Renal cortex interstitium (tissue), 11 donors: ENCODE data around the gene CHN2. TPM values are rescaled to one million over a fixed set of nuclear protein-coding genes. Genes with fewer than 3 reads are reported as not detected.
"Not testable (repeated sequence)": the region's sequence is repeated elsewhere in the genome, so short reads cannot be mapped to it uniquely, and the experiment has no call there.

Experiments
- DNase-seq, 11 donors: peaks; one replicate each; pipeline ENCODE4 v3.0.0-alpha.2; 2013; ENCODE audit warnings: low read depth in 9 of 11, low spot score in 4 of 11; ENCODE audit errors: extremely low read depth in 1 of 11
- polyA plus RNA-seq, 3 donors: library from polyadenylated mRNA; unstranded; fragments of 120-200 nt; gene quantifications; one replicate each; pipeline ENCODE4 v1.2.1, GENCODE V29; 2013; ENCODE audit not compliant: insufficient read length in 3 of 3

CHN2 gene
- polyA plus RNA-seq, 3 donors: 16.7 to 19.2 (median 18.1) TPM

- DNase-seq: no peak
These were observed 321.9 kb downstream of the CHN2 start for GRCh38 chr7:29516491-29516890.

DNA sequence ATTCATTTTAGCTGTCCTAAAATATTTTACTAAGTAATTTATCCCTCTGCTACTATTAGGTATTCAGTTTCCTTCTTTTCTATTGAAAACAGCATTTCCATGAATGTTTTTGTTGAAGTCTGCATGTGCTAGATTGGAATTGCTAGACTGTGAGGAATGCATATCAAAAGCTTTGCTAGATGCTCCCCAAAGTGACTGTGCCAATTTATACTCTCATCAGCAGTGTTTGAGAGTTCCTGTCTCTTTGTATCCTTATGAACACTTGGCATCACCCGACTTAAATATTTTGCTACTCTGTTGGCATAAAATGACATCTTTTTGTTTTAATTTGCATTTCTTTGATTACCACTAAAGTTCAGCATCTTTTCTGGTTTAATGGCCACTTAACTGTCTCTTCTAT, 324.0 kb downstream of the CHN2 start:
- no peak for DNase-seq

DNA sequence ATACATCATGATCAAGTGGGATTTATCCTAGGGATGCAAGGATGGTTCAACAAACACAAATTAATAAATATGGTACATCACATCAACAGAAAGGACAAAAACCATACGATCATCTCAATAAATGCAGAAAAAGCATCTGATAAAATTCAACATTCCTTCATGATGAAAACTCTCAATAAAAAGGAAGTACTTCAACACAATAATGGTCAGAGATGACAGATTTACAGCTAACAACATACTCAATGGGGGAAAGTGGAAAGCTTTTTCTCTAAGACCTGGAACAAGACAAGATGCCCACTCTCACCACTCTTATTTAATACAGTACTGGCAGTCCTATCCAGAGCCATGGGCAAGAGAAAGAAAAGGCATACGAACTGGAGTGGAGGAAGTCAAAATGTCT, 329.2 kb downstream of the CHN2 start:
- no peak for DNase-seq

DNA sequence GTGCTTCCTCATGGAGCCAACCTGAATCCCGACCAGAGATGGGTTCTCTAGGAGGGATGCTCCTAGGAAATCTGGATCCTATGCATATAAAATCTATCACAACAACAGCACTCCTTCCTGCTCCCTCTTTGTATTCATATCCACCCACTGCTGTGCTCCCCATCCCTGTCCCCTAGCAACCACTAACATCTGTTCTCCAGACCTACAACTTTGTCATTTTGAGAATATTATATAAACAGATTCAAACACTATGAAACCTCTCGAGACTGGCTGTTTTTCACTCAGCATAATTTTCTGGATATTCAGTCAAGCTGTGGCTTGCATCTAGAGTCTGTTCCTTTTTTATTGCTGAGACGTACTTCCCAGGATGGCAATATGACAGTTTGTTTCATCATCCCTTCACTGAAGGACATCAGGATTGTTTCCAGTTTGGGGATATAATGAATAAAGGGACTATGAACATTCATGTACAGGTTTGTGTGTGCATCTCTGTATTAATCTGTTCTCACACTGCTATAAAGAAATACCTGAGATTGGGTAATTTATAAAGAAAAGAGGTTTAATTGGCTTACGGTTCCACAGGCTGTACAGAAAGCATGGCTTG, 333.0 kb downstream of the CHN2 start:
- DNase-seq: no peak

DNA sequence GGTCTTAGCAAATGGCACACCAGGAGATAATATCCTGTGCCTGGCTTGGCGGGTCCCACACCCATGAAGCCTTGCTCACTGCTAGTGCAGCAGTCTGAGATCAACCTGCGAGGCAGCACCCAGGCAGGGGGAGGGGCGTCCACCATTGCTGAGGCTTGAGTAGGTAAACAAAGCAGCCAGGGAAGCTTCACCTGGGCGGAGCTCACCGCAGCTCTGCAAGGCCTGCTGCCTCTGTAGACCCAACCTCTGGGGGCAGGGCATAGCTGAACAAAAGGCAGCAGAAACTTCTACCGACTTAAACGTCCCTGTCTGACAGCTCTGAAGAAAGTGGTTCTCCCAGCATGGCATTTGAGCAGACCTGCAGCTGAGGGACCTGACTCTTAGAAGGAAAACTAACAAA, 334.0 kb downstream of the CHN2 start:
- not testable (repeated sequence) for DNase-seq

Other genes starting within 250 kb of the CHN2 start
- 10 to 100 TPM; 53.4 to 70.2 (median 53.5) TPM for gene TRIL, start 236.4 kb upstream of the CHN2 start, polyA plus RNA-seq
- 10 to 100 TPM; 51.6 to 56.7 (median 51.6) TPM for gene CPVL, start 48.2 kb upstream of the CHN2 start, polyA plus RNA-seq